GM12875 (cell line): ENCODE results near the gene AGAP1.

Experiments
- H3K4me3 ChIP-seq: one replicate; pipeline ENCODE4 v1.5.1; 2011; ENCODE audit warnings: low read depth, low read length, control low read depth
- CTCF ChIP-seq: IDR thresholded peaks from 2 replicates; pipeline ENCODE4 v1.5.1; 2011; ENCODE audit warnings: low read depth, mild to moderate bottlenecking, control low read depth, inconsistent platforms, low read length, moderate library complexity, borderline replicate concordance; ENCODE audit not compliant: insufficient read depth

Gene AGAP1

DNA sequence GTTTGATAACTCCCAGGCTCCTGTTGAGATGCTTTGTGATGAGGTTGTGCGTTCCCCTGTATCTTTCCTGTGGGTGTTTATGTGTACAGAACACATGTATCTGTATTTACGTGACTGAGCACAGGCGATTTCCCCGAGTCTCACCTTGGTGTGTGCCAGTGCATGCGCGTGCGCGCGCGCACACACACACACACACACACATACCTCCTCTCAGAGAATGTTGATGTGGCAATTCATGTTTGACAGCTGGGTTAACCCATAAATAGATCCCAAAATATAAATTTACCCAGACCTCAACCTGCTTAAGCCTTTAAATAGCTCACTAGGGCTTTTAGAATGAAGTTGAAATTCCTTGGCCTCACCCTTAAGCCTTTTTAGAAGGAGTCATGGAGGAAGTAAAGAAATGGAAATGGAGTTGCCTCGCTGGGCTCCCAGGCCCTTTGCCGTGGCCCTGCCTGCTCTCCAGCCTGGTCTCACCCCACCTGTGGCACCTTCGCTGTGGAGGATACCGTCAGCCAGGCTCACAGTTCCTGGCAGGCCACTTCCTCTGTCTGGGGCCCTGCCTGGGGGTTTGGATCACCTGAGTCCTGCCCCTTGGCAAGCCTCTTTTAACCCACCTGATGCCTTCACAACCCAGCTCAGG lies 20.3 kb downstream of the AGAP1 start:
- no peak overlapping the region for H3K4me3 ChIP-seq
- TF ChIP-seq CTCF: no peak

- no peak for TF ChIP-seq CTCF
- no peak overlapping the region for H3K4me3 ChIP-seq
Observed at GRCh38 chr2:235514627-235515363, 21.0 kb downstream of the AGAP1 start.

GRCh38 chr2:235515364-235515742 lies 21.5 kb downstream of the AGAP1 start:
- H3K4me3 ChIP-seq: no peak overlapping the region
- no peak for TF ChIP-seq CTCF

DNA sequence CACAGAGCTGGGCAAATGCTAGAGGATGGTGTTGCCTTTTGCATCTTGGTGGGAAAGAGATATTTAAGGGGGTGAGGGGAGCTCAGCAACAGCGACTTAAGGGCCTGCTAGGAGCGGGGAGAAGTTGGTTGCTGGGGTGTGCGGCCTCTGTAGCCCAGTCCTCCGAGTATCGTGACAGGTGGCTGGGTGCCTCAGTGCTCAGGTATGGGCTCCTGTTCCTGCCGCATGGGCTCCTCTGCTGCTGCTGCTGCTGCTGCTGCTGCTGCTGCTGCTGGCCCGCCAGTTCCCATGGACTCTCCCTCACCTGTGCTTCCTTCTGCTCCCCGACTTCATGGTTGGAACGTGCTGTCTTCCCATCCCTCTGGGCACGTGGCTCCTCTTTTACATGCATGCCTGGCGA lies 22.0 kb downstream of the AGAP1 start:
- no peak for TF ChIP-seq CTCF

GRCh38 chr2:235516257-235516656 lies 22.4 kb downstream of the AGAP1 start:
- TF ChIP-seq CTCF: no peak
- H3K4me3 ChIP-seq: no peak overlapping the region

More for the DNA sequence above, 22.0 kb downstream of the AGAP1 start:
- no peak overlapping the region for H3K4me3 ChIP-seq

- no peak overlapping the region for H3K4me3 ChIP-seq
- TF ChIP-seq CTCF: no peak
Observed at GRCh38 chr2:235518322-235519090, 24.7 kb downstream of the AGAP1 start.
